Retinal pigment epithelial cell (primary cell): Measurements from ENCODE around the gene NUP107.
A peak's percentile ranks its signal among the peaks of the same experiment; 100 is the strongest.
"Not testable (repeated sequence)": the region's sequence is repeated elsewhere in the genome, so short reads cannot be mapped to it uniquely, and the experiment has no call there.

Source experiments
- DNase-seq: peaks from one replicate; pipeline ENCODE4 v3.0.0-alpha.2; 2010; ENCODE audit warnings: low read depth
- H3K4me3 ChIP-seq: 2 replicates; pipeline ENCODE4 v1.5.1; 2011; ENCODE audit warnings: mild to moderate bottlenecking, low read length, control low read depth, moderate library complexity
- TF ChIP-seq, protein P1 (sequence below): conservative IDR thresholded peaks from 2 replicates; pipeline ENCODE4 v1.5.1; 2011; ENCODE audit warnings: low read depth, low read length, control low read depth, inconsistent platforms

Gene NUP107

GRCh38 chr12:68674376-68674775, 12.4 kb upstream of the NUP107 start:
- H3K4me3 ChIP-seq, result no peak overlapping the region
- TF ChIP-seq, protein P1, sequence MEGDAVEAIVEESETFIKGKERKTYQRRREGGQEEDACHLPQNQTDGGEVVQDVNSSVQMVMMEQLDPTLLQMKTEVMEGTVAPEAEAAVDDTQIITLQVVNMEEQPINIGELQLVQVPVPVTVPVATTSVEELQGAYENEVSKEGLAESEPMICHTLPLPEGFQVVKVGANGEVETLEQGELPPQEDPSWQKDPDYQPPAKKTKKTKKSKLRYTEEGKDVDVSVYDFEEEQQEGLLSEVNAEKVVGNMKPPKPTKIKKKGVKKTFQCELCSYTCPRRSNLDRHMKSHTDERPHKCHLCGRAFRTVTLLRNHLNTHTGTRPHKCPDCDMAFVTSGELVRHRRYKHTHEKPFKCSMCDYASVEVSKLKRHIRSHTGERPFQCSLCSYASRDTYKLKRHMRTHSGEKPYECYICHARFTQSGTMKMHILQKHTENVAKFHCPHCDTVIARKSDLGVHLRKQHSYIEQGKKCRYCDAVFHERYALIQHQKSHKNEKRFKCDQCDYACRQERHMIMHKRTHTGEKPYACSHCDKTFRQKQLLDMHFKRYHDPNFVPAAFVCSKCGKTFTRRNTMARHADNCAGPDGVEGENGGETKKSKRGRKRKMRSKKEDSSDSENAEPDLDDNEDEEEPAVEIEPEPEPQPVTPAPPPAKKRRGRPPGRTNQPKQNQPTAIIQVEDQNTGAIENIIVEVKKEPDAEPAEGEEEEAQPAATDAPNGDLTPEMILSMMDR, result no peak

GRCh38 chr12:68675101-68675842, 11.5 kb upstream of the NUP107 start:
- H3K4me3 ChIP-seq, result no peak overlapping the region
- TF ChIP-seq, protein P1, result no peak
- no peak for DNase-seq

More at GRCh38 chr12:68674376-68674775, 12.4 kb upstream of the NUP107 start:
- no peak for DNase-seq

- DNase-seq, H3K4me3 ChIP-seq: not testable (repeated sequence)
These were observed 9.9 kb upstream of the NUP107 start for GRCh38 chr12:68676854-68677253.

GRCh38 chr12:68686262-68686594, 550 bp upstream of the NUP107 start:
- peak overlapping the region; percentile 60 for H3K4me3 ChIP-seq
- TF ChIP-seq, protein P1, result no peak
- no peak for DNase-seq

- no peak for DNase-seq
- no peak overlapping the region for H3K4me3 ChIP-seq
- TF ChIP-seq, protein P1, result no peak
These were observed 8.7 kb downstream of the NUP107 start for GRCh38 chr12:68695454-68695853.

GRCh38 chr12:68699486-68699885, 12.7 kb downstream of the NUP107 start:
- H3K4me3 ChIP-seq, result no peak overlapping the region
- DNase-seq, result no peak
- TF ChIP-seq, protein P1, result no peak

DNA sequence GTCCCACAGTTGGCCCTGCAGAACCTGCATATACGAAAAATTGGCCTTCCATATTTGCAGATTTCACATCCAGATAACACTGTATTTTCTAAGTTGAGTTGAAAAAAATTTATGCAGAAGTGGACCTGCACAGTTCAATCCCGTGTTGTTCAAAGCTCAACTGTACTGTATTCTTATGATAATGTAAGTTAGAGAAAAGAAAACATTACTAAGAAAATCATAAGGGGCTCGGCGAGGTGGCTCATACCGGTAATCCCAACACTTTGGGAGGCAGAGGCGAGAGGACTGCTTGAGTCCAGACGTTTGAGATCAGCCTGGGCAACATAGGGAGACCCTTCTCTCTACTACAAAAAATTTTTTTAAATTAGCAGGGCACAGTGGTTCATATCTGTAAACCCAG, 41.0 kb downstream of the NUP107 start:
- TF ChIP-seq, protein P1, result no peak
- no peak for DNase-seq
- no peak overlapping the region for H3K4me3 ChIP-seq
